Measurements from ENCODE around the gene STK11IP.
A peak's percentile ranks its signal among the peaks of the same experiment; 100 is the strongest.

Gene STK11IP

DNA sequence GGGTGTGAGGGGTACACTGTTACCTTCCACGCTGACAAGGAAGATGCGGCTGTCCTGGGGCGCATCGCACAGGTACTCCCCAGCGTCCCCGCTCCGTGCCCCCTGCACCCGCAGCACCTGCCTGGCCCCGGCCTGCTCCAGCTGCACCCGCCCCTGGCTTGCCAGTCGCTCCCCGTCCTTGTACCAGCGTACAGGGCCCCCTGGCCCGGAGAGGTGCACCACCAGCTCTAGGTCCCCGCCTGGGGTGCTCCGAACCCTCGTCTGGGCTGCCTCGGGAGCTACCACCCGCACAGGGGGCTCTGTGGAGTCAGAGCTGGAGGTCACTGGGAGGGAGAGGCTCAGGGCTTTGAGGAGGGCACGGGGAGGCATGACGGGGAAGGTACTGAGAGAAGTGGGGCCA is 40.3 kb upstream of the STK11IP start:
- H3K36me3 Mint-ChIP-seq (ENCODE audit: low read depth), result peaks cover 36% of the 10 kb centered on the region
- no peak for DNase-seq
- H3K4me1 Mint-ChIP-seq, result peaks cover 18% of the 10 kb centered on the region
- H3K27me3 Mint-ChIP-seq (ENCODE audit: low read depth, poor library complexity), result peaks cover 11% of the 10 kb centered on the region
- no peak overlapping the region for H3K4me3 Mint-ChIP-seq
- H3K27ac Mint-ChIP-seq, result no peak overlapping the region
- H3K9me3 Mint-ChIP-seq, result no peaks in the 10 kb centered on the region
- TF ChIP-seq, protein P1, sequence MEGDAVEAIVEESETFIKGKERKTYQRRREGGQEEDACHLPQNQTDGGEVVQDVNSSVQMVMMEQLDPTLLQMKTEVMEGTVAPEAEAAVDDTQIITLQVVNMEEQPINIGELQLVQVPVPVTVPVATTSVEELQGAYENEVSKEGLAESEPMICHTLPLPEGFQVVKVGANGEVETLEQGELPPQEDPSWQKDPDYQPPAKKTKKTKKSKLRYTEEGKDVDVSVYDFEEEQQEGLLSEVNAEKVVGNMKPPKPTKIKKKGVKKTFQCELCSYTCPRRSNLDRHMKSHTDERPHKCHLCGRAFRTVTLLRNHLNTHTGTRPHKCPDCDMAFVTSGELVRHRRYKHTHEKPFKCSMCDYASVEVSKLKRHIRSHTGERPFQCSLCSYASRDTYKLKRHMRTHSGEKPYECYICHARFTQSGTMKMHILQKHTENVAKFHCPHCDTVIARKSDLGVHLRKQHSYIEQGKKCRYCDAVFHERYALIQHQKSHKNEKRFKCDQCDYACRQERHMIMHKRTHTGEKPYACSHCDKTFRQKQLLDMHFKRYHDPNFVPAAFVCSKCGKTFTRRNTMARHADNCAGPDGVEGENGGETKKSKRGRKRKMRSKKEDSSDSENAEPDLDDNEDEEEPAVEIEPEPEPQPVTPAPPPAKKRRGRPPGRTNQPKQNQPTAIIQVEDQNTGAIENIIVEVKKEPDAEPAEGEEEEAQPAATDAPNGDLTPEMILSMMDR (IDR thresholded peaks at IDR 0.05), result no peak

DNA sequence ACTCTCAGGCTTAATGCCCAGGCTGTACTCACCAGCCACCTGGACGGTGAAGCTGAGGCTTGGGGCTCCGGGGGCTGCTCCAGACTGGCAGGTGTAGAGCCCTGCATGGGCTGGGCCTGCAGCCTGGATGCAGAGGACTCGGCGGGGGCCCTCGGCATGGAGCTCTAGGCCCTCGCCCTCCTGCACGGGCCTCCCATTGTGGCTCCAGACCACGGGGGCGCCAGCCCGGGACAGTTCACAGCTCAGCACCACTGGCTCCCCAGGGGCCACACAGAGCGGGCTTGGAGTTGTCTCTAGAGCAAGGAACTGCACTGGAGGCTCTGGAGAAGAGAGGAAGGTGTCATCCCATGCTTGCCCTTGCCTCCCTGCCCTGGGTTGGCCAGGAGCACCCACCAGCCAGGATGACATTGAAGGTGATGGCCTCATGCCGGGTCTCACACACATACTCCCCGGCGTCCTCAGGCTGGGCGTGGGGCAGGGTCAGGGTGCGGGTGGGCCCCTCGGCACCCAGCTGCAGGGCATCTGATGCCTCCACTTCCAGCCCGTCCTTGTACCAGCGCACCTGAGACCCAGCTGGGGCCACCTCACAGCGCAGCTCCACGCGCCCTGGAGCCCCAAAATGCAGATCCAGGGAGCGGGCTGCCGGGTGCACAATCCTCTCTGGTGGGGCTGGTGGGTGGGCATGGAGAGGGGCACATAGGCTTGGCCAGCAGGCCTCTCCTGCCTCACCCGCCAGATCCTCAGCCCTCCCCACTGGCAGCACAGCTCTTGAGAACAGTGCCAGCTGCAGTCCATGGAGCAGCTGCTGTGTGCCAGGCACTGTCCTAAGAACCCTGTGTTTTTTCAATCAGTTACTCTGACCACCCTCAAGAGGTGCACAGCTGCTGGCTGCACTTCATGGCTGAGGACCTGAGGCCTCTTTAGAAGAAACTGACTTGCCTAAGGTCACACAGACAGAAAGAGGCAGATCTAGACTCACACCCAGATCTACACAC is 39.6 kb upstream of the STK11IP start:
- Mint-ChIP-seq H3K4me3 (no peak overlapping the region), H3K27me3 (ENCODE audit: low read depth, poor library complexity) (peaks cover 9% of the 10 kb centered on the region), H3K9me3 (no peaks in the 10 kb centered on the region), H3K36me3 (ENCODE audit: low read depth) (peaks cover 43% of the 10 kb centered on the region), H3K27ac (no peak overlapping the region), H3K4me1 (peaks cover 25% of the 10 kb centered on the region)
- TF ChIP-seq, protein P1 (IDR thresholded peaks at IDR 0.05), result no peak
- DNase-seq, result no peak

GRCh38 chr2:219559156-219559915 is 38.3 kb upstream of the STK11IP start:
- H3K27ac Mint-ChIP-seq, result no peak overlapping the region

DNA sequence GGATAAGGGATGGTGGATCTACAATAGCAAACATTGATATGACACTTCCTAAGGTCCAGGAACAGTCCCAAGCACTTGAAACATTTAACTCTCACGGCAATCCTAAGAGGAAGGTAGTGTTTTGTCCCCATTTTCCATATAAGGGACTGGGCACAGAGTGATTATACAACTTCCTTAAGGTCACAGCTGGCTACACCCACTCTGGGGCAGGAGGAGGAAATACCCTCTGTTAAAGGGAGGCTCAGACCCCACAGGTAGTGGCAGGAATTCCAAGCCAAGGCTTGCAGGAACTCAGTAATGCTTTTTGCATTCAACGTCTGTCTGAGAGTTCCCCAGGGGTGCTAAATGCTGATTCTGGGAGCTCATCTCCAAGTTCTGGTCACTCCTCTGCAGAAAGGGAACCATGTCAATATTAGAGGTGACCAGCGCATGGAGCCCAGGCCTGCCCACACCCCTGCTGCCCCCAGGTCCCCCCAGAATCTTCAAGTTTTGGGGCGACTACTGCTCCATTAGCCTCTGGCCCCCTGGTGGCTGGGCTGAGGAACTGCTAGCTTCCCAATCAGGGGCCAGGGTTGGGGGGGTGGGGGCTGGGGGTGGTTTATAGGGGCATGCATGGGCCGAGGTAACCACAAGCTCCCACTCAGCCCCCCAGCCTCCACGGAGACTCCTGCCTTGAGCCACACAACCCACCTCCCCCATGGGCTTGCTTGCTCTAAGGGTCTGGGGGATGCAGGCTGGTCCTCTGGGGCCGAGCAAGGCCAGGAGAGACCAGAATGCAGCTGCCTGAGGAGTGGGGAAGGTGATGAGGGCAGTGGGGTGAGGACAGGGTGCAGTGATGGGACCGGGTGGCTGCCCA is 37.4 kb upstream of the STK11IP start:
- no peak overlapping the region for H3K4me3 Mint-ChIP-seq
- H3K36me3 Mint-ChIP-seq (ENCODE audit: low read depth), result peaks cover 54% of the 10 kb centered on the region
- DNase-seq, result no peak
- peaks cover 29% of the 10 kb centered on the region for H3K4me1 Mint-ChIP-seq
- peak overlapping the region; percentile 86 for H3K27ac Mint-ChIP-seq
- H3K27me3 Mint-ChIP-seq (ENCODE audit: low read depth, poor library complexity), result peaks cover 3% of the 10 kb centered on the region
- no peaks in the 10 kb centered on the region for H3K9me3 Mint-ChIP-seq
- TF ChIP-seq, protein P1 (IDR thresholded peaks at IDR 0.05), result peak; percentile 70

More at GRCh38 chr2:219559156-219559915, 38.3 kb upstream of the STK11IP start:
- DNase-seq, result no peak
- TF ChIP-seq, protein P1 (IDR thresholded peaks at IDR 0.05), result no peak
- Mint-ChIP-seq H3K4me3 (no peak overlapping the region), H3K36me3 (ENCODE audit: low read depth) (peaks cover 50% of the 10 kb centered on the region), H3K27me3 (ENCODE audit: low read depth, poor library complexity) (peaks cover 3% of the 10 kb centered on the region), H3K9me3 (no peaks in the 10 kb centered on the region), H3K4me1 (peaks cover 29% of the 10 kb centered on the region)

DNA sequence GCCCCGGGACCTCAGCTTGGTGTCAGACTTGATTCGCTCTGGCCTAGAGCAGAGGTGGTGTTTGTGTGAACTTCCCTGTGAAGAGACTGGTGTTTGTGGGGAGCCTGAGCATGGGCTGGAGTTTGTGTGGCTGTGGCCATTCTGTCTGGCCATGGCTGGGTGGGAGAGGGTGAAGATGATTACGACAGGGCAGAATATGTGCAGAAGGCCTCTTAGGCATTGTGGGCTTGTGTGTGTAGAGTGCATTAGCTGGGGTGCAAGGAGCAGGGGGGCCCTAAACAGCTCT is 36.8 kb upstream of the STK11IP start:
- Mint-ChIP-seq H3K27ac (peak overlapping the region; percentile 86), H3K4me1 (peaks cover 29% of the 10 kb centered on the region), H3K9me3 (no peaks in the 10 kb centered on the region), H3K36me3 (ENCODE audit: low read depth) (peaks cover 54% of the 10 kb centered on the region), H3K4me3 (no peak overlapping the region), H3K27me3 (ENCODE audit: low read depth, poor library complexity) (peaks cover 3% of the 10 kb centered on the region)
- TF ChIP-seq, protein P1 (IDR thresholded peaks at IDR 0.05), result no peak
- DNase-seq, result no peak
